ENCODE data around the gene REV1. TPM values are rescaled to one million over a fixed set of nuclear protein-coding genes. Genes with fewer than 3 reads are reported as not detected.

The REV1 gene
- total and polyA plus RNA-seq, 7 donors: 7.2 to 73.1 (median 41.7) TPM

DNA sequence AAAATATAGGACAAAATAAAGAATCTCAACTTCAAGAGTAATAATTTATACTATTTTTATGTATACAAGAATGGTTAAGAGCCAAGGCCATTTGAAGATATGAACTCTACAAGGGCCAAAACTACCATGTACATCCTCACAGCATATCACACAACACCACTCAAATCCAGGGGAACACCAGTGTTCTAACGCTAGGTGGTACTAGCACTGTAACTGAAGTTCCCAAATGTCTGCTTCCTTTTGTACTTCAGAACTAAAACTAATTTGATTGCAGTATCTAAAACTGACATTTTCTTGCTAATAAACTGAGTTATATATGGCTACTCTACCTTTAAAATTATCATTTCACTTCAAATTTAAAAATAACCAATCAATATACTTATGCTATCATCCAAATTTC lies 47.0 kb downstream of the REV1 start:
- intact Hi-C loops (cut with DNase I): no loop called here
- no peak for TF ChIP-seq POLR2AphosphoS5 (IDR thresholded peaks at IDR 0.05)
- TF ChIP-seq, protein P1, sequence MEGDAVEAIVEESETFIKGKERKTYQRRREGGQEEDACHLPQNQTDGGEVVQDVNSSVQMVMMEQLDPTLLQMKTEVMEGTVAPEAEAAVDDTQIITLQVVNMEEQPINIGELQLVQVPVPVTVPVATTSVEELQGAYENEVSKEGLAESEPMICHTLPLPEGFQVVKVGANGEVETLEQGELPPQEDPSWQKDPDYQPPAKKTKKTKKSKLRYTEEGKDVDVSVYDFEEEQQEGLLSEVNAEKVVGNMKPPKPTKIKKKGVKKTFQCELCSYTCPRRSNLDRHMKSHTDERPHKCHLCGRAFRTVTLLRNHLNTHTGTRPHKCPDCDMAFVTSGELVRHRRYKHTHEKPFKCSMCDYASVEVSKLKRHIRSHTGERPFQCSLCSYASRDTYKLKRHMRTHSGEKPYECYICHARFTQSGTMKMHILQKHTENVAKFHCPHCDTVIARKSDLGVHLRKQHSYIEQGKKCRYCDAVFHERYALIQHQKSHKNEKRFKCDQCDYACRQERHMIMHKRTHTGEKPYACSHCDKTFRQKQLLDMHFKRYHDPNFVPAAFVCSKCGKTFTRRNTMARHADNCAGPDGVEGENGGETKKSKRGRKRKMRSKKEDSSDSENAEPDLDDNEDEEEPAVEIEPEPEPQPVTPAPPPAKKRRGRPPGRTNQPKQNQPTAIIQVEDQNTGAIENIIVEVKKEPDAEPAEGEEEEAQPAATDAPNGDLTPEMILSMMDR (IDR thresholded peaks at IDR 0.05): peak in 1 of 4 experiments; percentile 13
- Histone ChIP-seq H3K9me3 (no peaks in the 10 kb centered on the region), H3K27me3 (no peaks in the 10 kb centered on the region), H3K27ac (no peak overlapping the region), H3K4me3 (no peak overlapping the region), H3K4me1 (no peaks in the 10 kb centered on the region), H3K36me3 (peaks cover 0 to 40% (median 6%) of the 10 kb centered on the region in 4 donors)
- DNase-seq: no peak
- 85% methylated on average over 1 of the region's 1 CpG for WGBS, 2 donors

DNA sequence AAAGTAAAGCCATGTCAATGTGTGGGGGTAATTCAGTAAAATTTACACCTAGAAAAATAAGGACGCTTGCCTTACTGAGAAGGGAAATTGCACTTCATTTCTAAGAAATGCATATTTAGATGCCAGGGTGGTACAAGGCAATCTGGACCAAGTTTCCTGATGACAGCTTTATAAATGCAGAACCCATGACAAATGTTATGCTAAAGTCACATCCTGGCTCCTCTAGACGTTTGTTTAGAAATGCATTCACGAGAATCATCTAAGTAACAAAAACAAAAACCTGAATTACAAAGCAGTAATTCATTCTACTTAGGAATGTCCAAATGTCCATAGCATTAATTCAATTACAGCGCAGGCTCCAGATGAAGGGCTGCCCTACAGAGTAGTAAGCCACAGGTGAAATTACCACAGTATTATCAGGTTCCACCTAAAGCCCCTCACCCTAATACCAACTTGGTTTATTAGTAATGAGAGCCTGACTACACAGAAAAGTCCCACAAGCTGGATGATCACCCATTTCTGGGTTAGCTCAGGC lies 49.8 kb downstream of the REV1 start:
- H3K27me3 ChIP-seq: no peaks in the 10 kb centered on the region
- no peak overlapping the region for H3K27ac ChIP-seq
- 85 to 90% methylated on average over 4 of the region's 4 CpGs for whole genome bisulfite sequencing, 2 donors
- no peak overlapping the region for H3K4me3 ChIP-seq
- DNase-seq: no peak
- TF ChIP-seq EP300 (IDR thresholded peaks at IDR 0.05) (no peak), POLR2A (IDR thresholded peaks at IDR 0.05) (no peak), POLR2AphosphoS5 (IDR thresholded peaks at IDR 0.05) (no peak)
- TF ChIP-seq, protein P1 (IDR thresholded peaks at IDR 0.05): no peak
- H3K36me3 ChIP-seq: peaks cover 0 to 43% (median 6%) of the 10 kb centered on the region in 4 donors
- intact Hi-C loops (cut with DNase I): loop anchor here (10.0 kb wide), 1 partner anchor 45 kb away; no protein-coding TSS in a partner anchor
- H3K9me3 ChIP-seq: no peaks in the 10 kb centered on the region
- no peaks in the 10 kb centered on the region for H3K4me1 ChIP-seq

DNA sequence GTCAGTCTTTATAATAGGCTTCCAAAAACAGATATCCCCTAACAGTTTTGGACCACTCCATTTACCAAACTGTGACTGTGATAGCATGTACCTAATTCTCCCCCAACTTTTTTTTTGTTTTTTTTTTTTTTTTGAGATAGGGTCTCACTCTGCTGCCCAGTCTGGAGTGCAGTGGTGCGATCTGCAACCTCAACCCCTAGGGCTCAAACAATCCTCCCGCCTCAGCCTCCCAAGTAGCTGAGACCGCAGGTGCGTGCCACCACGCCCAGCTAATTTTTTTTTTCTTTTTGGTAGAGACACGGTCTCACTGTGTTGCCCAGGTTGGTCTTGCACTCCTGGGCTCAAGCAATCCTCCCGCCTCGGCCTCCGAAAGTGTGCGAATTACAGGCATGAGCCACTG lies 52.9 kb downstream of the REV1 start:
- no peak for TF ChIP-seq EP300 (IDR thresholded peaks at IDR 0.05)
- TF ChIP-seq POLR2A (IDR thresholded peaks at IDR 0.05): no peak
- TF ChIP-seq, protein P1 (IDR thresholded peaks at IDR 0.05): no peak
- TF ChIP-seq POLR2AphosphoS5 (IDR thresholded peaks at IDR 0.05): no peak
- Histone ChIP-seq H3K36me3 (peaks cover 0 to 47% (median 6%) of the 10 kb centered on the region in 4 donors), H3K4me1 (peaks cover 0 to 2% (median 0%) of the 10 kb centered on the region in 4 donors), H3K4me3 (no peak overlapping the region), H3K27me3 (no peaks in the 10 kb centered on the region), H3K27ac (no peak overlapping the region), H3K9me3 (no peaks in the 10 kb centered on the region)
- intact Hi-C loops (cut with DNase I): loop anchor here (10.0 kb wide), 1 partner anchor 48 kb away; no protein-coding TSS in a partner anchor
- DNase-seq: no peak
- 97 to 99% methylated on average over 10 of the region's 10 CpGs for WGBS, 2 donors

DNA sequence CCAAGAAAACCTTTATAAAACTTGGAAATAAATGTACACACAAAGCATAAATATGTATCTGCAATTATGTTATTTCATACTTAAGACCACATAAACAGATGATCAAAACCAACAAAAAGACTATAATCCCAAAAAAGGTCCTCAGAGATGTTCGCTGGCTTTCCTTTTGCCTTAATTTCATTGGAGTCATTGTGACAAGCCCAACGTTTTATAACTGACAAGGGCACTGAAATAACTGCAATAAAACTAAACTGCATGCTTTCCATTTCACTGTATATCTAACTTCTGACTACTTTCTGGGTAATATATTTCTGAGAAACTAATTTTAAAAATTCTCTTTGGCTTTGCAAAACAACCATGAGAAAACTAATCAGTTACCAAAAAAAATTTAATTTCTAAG lies 56.5 kb downstream of the REV1 start:
- Histone ChIP-seq H3K4me3 (no peak overlapping the region), H3K27ac (no peak overlapping the region), H3K4me1 (peaks cover 0 to 22% (median 16%) of the 10 kb centered on the region in 4 donors), H3K9me3 (no peaks in the 10 kb centered on the region), H3K36me3 (peaks cover 0 to 49% (median 2%) of the 10 kb centered on the region in 4 donors), H3K27me3 (no peaks in the 10 kb centered on the region)
- intact Hi-C loops (cut with DNase I): loop anchor here (10.0 kb wide), 1 partner anchor 51 kb away; no protein-coding TSS in a partner anchor
- WGBS, 2 donors: 19 to 63% methylated on average over 2 of the region's 2 CpGs
- DNase-seq: no peak
- no peak for TF ChIP-seq POLR2AphosphoS5 (IDR thresholded peaks at IDR 0.05)
- TF ChIP-seq, protein P1 (IDR thresholded peaks at IDR 0.05): no peak
- TF ChIP-seq POLR2A (IDR thresholded peaks at IDR 0.05): no peak
- no peak for TF ChIP-seq EP300 (IDR thresholded peaks at IDR 0.05)

All from sigmoid colon (tissue), 7 donors.